ENCODE results near the gene SNAP47.

- TF ChIP-seq CTCF (IDR thresholded peaks at IDR 0.05; ENCODE audit: insufficient read depth, low read length) (no peak), REST (IDR thresholded peaks at IDR 0.05; ENCODE audit: insufficient replicate concordance, low read depth) (no peak)
These were observed 24.4 kb downstream of the SNAP47 start for GRCh38 chr1:227759341-227760300.

Data from HL-60 (cell line).